Measurements from ENCODE around the gene CCR8. TPM values are rescaled to one million over a fixed set of nuclear protein-coding genes. Genes with fewer than 3 reads are reported as not detected.

The CCR8 gene
- total RNA-seq, 4 donors from 2014 or later: not detected

GRCh38 chr3:39295184-39295775 is 34.2 kb upstream of the CCR8 start:
- no peaks in the 10 kb centered on the region for H3K27me3 ChIP-seq
- TF ChIP-seq POLR2A (IDR thresholded peaks at IDR 0.05) (no peak), CTCF (IDR thresholded peaks at IDR 0.05) (no peak)
- no peaks in the 10 kb centered on the region for H3K36me3 ChIP-seq
- no peaks in the 10 kb centered on the region for H3K4me1 ChIP-seq
- no peak for DNase-seq
- H3K9me3 ChIP-seq: peaks cover 0 to 13% of the 10 kb centered on the region in 2 donors
- no peak overlapping the region for H3K4me3 ChIP-seq
- no peak overlapping the region for H3K27ac ChIP-seq
- intact Hi-C loops (cut with DNase I; ENCODE audit: low total_unique reads): no loop called here

DNA sequence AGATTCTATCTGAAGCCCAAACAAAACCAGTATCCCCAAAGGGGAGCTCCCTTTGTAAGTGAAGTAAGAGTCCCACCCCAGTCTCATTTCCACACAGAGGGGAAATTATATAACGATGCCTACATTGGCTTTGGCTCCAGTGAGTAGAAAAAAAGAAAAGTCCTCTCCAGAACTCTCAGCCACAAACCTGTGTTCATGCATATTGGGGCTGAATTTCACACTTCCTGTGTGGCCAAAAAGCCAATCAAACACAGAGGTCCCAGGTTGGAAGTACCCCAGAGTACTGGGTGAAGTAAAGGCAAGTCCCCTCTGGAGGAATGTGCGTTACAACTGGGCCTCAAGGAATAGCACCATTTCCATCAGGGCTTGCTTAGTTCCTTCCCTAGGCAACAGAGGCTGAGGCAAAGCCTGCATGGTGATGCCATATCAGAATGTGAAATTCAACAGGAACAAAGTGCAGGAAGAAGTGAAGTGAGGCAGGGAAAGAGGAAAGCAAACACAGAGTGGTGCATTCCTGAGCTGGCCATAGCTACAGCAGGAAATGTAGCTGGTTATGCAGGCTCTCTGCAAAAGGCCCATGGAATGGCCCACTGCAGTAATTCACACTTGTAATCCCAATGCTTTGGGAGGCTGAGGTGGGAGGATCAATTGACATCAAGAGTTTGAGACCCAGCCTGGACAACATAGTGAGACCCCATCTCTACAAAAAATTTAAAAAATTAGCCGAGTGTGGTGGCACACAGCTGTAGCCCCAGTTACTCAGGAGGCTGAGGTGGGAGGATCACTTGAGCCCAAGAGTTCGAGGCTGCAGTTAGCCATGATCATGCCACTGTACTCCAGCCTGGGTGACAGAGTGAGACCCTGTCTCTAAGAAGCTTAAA is 33.1 kb upstream of the CCR8 start:
- H3K4me3 ChIP-seq: no peak overlapping the region
- no peaks in the 10 kb centered on the region for H3K27me3 ChIP-seq
- H3K9me3 ChIP-seq: peaks cover 0 to 15% of the 10 kb centered on the region in 2 donors
- no peak overlapping the region for H3K27ac ChIP-seq
- intact Hi-C loops (cut with DNase I; ENCODE audit: low total_unique reads): no loop called here
- no peaks in the 10 kb centered on the region for H3K4me1 ChIP-seq
- DNase-seq: no peak
- no peak for TF ChIP-seq POLR2A (IDR thresholded peaks at IDR 0.05)
- TF ChIP-seq CTCF (IDR thresholded peaks at IDR 0.05): no peak
- H3K36me3 ChIP-seq: no peaks in the 10 kb centered on the region

DNA sequence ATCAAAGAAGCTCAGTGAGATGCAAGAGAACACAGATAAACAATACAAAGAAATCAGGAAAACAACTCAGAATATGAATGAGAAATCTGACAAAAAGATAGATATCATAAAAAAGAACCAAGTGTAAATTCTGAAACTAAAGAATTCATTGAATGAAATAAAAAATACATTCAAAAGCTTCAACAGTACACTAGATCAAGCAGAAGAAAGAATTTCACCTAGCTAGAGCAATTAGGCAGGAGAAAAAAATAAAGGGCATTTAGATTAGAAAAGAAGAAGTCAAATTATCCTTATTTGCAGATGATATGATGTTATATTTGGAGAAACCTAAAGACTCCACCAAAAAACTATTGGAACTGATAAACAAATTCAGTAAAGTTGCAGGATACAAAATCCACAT is 30.2 kb upstream of the CCR8 start:
- intact Hi-C loops (cut with DNase I; ENCODE audit: low total_unique reads): no loop called here
- TF ChIP-seq CTCF (IDR thresholded peaks at IDR 0.05) (no peak), POLR2A (IDR thresholded peaks at IDR 0.05) (no peak)
- Histone ChIP-seq H3K36me3 (no peaks in the 10 kb centered on the region), H3K4me1 (no peaks in the 10 kb centered on the region), H3K9me3 (peaks cover 0 to 15% of the 10 kb centered on the region in 2 donors), H3K4me3 (no peak overlapping the region), H3K27me3 (no peaks in the 10 kb centered on the region), H3K27ac (no peak overlapping the region)
- no peak for DNase-seq

GRCh38 chr3:39302178-39302577 is 27.3 kb upstream of the CCR8 start:
- DNase-seq: no peak
- Histone ChIP-seq H3K27me3 (no peaks in the 10 kb centered on the region), H3K4me3 (no peak overlapping the region), H3K9me3 (peaks cover 0 to 15% of the 10 kb centered on the region in 2 donors), H3K36me3 (no peaks in the 10 kb centered on the region), H3K4me1 (no peaks in the 10 kb centered on the region), H3K27ac (no peak overlapping the region)
- TF ChIP-seq CTCF (IDR thresholded peaks at IDR 0.05) (no peak), POLR2A (IDR thresholded peaks at IDR 0.05) (no peak)
- intact Hi-C loops (cut with DNase I; ENCODE audit: low total_unique reads): no loop called here

GRCh38 chr3:39313289-39313688 is 16.2 kb upstream of the CCR8 start:
- Histone ChIP-seq H3K4me3 (no peak overlapping the region), H3K4me1 (no peaks in the 10 kb centered on the region), H3K36me3 (no peaks in the 10 kb centered on the region), H3K27ac (no peak overlapping the region), H3K9me3 (no peaks in the 10 kb centered on the region), H3K27me3 (no peaks in the 10 kb centered on the region)
- DNase-seq: no peak
- TF ChIP-seq CTCF (IDR thresholded peaks at IDR 0.05) (no peak), POLR2A (IDR thresholded peaks at IDR 0.05) (no peak)
- intact Hi-C loops (cut with DNase I; ENCODE audit: low total_unique reads): no loop called here
